RPMI7951 (cell line): ENCODE data around the gene ASB5. TPM values are rescaled to one million over a fixed set of nuclear protein-coding genes. Genes with fewer than 3 reads are reported as not detected.
"Not testable (repeated sequence)": the region's sequence is repeated elsewhere in the genome, so short reads cannot be mapped to it uniquely, and the experiment has no call there.

Experiments
- DNase-seq: peaks from one replicate; pipeline ENCODE4 v3.0.0-alpha.2; 2012; ENCODE audit warnings: low read depth
- total RNA-seq: library from RNA; depleted of rRNA; stranded (reverse); fragments of >200 nt; shearing (Covaris generic); gene quantifications from 2 replicates; pipeline ENCODE4 v1.2.3, GENCODE V29; 2014

ASB5 gene
- total RNA-seq, 1 experiment from 2014 or later = not detected

- DNase-seq = no peak
Observed at GRCh38 chr4:176222149-176222548, 46.9 kb downstream of the ASB5 start.

GRCh38 chr4:176217510-176217909, 51.5 kb downstream of the ASB5 start:
- no peak for DNase-seq

- not testable (repeated sequence) for DNase-seq
Observed at GRCh38 chr4:176212351-176212750, 56.7 kb downstream of the ASB5 start.

DNA sequence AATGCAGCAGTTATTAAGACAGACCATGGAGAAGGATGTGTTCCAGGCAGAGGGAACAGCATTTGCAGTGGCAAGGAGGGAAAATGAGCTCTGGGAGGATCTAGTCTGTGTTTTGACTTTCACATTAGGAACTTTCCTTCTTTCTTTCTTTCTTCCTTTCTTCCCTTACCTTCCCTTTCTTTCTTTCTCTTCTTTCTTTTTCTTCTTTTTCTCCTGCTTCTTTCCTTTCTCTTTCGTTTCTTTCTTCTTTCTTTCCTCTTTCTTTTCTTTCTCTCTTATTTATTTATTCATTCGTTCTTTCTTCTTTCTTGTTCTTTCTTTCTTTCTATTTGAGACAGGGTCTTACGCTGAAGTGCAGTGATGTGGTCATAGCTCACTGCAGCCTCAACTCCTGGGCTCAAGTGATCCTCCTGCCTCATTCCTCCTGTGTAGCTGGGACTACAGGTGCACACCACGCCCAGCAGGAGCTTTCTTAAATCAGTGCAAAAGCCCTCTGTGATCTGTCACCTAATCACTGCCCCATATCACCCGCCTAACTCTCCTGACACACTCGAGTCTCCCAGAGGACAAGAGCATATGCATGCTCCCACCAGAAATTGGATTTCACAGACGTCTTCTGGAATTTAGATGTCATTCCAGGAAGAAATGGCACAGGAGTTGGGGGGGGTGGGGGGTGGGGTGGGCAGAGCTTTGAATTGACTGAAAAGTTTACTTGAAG, 58.3 kb downstream of the ASB5 start:
- no peak for DNase-seq

- no peak for DNase-seq
Observed at GRCh38 chr4:176210101-176210500, 58.9 kb downstream of the ASB5 start.

GRCh38 chr4:176209535-176209934, 59.5 kb downstream of the ASB5 start:
- no peak for DNase-seq

DNA sequence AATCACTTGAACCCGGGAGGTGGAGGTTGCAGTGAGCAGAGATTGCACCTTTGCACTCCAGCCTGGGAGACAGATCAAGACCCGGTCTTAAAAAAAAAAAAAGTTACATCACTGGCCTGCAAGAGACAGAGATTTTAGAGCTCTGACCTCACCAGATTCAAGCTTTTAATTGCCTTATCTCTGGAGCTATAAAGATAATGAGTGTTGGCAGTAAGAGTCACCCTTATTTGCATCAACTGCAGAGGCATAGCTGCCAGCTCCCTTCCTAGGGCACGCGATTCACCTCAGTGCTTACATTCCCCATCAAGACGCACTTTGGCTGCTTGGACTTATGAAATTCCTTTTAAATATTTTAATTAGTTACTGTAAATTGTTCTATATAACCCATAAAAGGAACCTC, 61.2 kb downstream of the ASB5 start:
- DNase-seq = no peak

GRCh38 chr4:176205299-176205698, 63.7 kb downstream of the ASB5 start:
- DNase-seq = no peak

GRCh38 chr4:176198316-176198903, 70.6 kb downstream of the ASB5 start:
- DNase-seq = no peak

GRCh38 chr4:176195184-176195978, 73.6 kb downstream of the ASB5 start, which contains the start of gene SPATA4:
Gene SPATA4 (minus strand): TSS chr4:176195585. CDS start chr4:176195562, 23 bp downstream.
- peak; percentile 81 for DNase-seq

DNA sequence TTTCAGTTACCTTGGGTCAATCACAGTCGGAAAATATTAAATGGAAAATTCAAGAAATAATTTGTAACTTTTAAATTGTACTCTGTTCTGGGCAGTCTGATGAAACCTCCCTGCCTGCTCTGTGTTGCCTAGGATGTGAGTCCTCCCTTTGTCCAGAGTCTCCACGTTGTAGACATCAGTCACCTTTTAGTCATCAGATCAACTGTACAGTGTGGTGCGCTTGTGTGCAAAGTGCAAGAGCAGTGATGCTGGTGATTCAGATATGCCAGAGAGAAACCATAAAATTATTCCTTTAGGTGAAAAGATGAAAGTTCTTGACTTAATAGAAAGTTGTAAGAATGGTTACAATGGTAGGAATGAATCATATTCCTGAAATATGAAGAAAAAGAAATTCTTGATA, 75.1 kb downstream of the ASB5 start:
- peak; percentile 37 for DNase-seq

- no peak for DNase-seq
Observed at GRCh38 chr4:176193126-176193525, 75.9 kb downstream of the ASB5 start.

DNA sequence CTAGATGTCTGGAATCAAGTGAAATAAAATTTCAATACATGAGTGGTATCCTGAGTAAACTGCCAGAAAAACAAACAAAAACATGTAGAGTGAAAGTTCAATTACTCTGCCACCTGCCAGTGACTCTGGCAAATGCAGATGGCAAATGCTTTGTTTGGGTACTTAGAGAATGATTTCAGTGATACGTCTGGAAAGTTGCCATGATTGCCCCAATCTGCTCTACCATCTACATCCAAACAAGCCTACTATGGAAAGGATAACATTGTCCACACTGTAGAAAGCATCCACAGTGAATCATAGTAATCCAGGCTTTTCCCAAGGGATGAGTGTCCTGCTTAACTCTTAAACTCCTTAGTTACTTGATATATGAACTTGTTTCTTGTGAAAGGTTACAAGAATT, 77.0 kb downstream of the ASB5 start:
- peak; percentile 16 for DNase-seq

GRCh38 chr4:176189891-176190795, 78.9 kb downstream of the ASB5 start:
- no peak for DNase-seq

DNA sequence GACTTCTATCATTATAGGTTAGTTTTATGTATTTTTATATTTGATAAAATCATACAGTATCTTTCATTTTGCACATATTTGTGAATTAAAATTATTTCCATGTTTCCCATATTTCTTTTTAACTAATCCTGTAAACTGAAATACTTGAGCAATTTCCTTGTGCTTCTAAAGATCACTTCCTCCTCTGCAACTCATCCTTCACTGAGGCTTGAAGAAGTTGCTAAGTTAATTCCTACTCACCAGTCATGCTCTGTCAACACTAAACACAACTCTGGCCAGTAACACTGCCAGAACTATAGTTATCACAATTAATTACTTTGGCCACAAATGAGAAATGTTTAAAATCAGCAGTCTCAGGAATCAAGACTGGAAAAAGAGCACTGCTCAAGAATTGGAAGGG, 80.4 kb downstream of the ASB5 start:
- DNase-seq = no peak

DNA sequence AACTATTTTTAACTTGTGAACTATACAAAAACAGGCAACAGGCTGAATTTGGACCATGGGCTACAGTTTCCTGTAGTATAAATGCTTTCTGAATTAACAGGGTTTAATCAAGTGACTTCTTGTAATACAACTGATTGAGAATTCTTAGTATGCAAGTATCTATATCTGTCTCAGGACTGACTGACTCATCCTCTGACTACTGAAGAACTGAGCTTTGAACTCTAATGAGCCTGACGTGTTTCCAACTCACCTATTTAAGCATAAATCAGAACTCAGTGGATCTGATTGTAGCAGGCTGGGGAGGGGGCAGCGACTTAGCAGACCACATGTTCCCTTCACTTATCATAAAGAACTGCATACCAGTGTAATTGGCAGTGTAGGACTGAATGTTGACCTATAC, 81.4 kb downstream of the ASB5 start:
- no peak for DNase-seq

DNA sequence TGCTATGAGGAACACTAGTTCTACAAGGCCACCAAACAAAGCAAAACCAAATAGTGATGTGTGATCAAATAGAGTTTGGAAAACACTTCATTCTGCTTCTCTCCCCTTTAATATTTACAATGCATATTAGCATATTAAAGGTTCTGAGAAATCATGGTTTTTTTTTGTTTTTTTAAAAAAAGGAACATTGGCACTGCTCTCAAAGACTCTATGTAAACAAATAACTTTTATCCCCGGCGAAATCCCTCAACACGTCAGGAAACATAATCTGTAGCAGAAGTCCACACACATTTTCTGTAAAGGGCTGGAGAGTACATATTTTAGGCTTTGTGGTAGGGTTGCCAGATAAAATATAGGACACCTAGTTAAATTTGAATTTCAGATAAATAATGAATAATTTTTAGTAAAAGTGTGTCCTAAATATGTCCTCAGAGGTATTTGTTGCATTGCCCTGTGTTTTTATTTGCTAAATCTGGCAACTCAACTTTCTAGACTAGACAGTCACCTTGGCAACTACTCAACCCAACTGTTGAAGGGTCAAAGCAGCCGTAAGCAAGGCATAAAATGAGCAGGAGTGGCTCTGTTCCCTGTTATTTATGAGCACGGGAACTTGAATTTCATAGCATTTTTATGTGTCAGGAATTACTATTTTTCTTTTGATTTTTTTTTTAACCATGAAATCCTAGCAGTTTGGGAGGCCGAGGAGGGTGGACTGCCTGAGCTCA, 82.2 kb downstream of the ASB5 start:
- no peak for DNase-seq

DNA sequence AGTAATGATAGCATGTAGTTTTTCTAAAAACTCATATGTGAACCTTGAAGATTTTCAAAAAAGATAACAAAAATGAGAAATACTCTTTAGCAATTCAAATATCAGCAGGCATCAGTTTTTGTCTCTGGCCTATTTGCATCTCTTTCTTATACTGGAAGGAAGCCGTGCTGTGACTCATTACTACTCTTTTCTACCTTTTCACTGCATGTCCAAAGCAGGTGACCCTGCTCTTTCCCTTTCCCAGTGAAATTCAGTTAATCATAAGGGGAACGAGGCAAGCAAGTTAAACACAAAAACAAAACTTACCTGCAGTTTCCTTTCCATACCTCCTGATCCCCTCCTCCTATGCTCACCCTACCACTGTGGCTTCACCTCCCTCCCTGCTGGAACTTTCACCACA, 83.0 kb downstream of the ASB5 start:
- no peak for DNase-seq

- peak; percentile 3 for DNase-seq
Observed at GRCh38 chr4:176185051-176185450, 84.0 kb downstream of the ASB5 start.
